ENCODE measurements around the gene SULT2A1.
"Not testable (repeated sequence)": the region's sequence is repeated elsewhere in the genome, so short reads cannot be mapped to it uniquely, and the experiment has no call there.

Gene SULT2A1

GRCh38 chr19:47886010-47886559 lies at the start of gene SULT2A1:
TSS of gene SULT2A1 (minus strand) at chr19:47886315. CDS start at chr19:47886257, 58 bp downstream.
- TF ChIP-seq ZFX (IDR thresholded peaks at IDR 0.05; ENCODE audit: borderline replicate concordance), result no peak
- no peak for TF ChIP-seq CTCF (IDR thresholded peaks at IDR 0.05)
- H3K27ac ChIP-seq, result no peak within 1 kb of the TSS

DNA sequence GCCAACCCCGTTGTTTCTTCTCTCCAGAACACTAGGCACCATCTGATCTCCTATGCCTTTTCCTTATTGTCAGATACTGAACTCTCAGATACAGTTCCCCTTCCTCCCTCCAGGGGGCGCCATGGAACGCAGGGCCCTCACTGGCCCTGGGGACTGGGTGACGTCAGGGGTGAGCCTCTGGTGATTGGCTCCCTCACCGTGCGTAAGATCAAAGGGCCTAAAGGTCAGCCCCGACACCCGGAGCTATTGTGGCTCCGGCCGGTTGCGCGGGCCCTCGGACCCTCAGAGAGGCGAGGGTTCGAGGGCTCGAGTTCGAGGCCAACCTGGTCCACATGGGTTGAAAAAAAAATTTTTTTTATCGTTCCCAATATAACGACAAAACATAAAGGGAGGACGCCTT lies 42.5 kb upstream of the SULT2A1 start:
- not testable (repeated sequence) for H3K27ac ChIP-seq

- TF ChIP-seq CTCF (IDR thresholded peaks at IDR 0.05), result peak; percentile 22; the same call in 1 of the 2 replicates
Observed at GRCh38 chr19:47920107-47920506, 34.0 kb upstream of the SULT2A1 start.

GRCh38 chr19:47910191-47910590 lies 24.1 kb upstream of the SULT2A1 start:
- not testable (repeated sequence) for H3K27ac ChIP-seq

More at GRCh38 chr19:47920107-47920506, 34.0 kb upstream of the SULT2A1 start:
- H3K27ac ChIP-seq, result not testable (repeated sequence)

DNA sequence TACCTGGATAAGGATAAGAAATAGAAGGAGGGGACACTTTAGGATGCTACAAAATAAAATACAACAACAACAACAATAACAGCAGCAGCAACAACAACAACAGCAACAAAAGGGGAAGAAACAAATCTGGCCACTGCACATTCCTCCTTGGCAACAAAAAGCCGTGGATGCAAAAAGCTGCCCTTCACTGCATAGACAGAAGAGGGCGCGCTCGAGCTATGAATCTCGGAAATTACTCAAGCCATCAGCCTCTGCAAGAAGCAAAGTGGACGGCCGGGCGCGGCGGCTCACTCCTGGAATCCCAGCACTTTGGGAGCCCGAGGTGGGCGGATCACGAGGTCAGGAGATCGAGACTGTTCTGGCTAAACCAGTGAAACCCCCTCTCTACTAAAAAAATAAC lies 23.2 kb upstream of the SULT2A1 start:
- not testable (repeated sequence) for H3K27ac ChIP-seq
- TF ChIP-seq CTCF (IDR thresholded peaks at IDR 0.05), result peak; percentile 60

GRCh38 chr19:47901370-47901769 lies 15.3 kb upstream of the SULT2A1 start:
- H3K27ac ChIP-seq, result no peak overlapping the region
- TF ChIP-seq ZFX (IDR thresholded peaks at IDR 0.05; ENCODE audit: borderline replicate concordance), result no peak
- no peak for TF ChIP-seq CTCF (IDR thresholded peaks at IDR 0.05)

GRCh38 chr19:47899335-47899734 lies 13.2 kb upstream of the SULT2A1 start:
- H3K27ac ChIP-seq, result no peak overlapping the region
- no peak for TF ChIP-seq CTCF (IDR thresholded peaks at IDR 0.05)
- TF ChIP-seq ZFX (IDR thresholded peaks at IDR 0.05; ENCODE audit: borderline replicate concordance), result no peak

DNA sequence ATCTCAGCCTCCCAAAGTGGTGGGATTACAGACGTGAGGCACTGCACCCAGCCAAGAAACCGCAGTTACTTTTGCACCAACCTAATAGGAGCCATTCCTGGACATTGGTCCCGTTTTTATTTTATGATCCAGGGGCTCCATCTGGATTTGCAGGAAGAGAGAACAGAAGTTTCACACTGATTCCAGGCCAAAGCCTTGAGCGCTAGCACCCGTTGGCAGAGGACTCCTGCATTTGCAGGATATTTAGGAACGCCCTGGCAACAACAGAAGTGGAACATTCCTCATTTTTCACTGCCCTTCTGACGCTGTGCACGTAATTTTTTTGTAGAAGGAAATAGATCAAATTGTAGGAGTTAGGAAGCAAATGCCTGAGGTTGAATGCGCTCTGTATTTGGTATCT lies 11.7 kb upstream of the SULT2A1 start:
- H3K27ac ChIP-seq, result no peak overlapping the region
- TF ChIP-seq CTCF (IDR thresholded peaks at IDR 0.05), result no peak

Data from 22Rv1 (cell line).